ENCODE measurements around the gene SNRNP25. TPM values are rescaled to one million over a fixed set of nuclear protein-coding genes. Genes with fewer than 3 reads are reported as not detected.

The SNRNP25 gene
- total RNA-seq, 2 donors from 2014 or later = 54.2 to 66.4 TPM

DNA sequence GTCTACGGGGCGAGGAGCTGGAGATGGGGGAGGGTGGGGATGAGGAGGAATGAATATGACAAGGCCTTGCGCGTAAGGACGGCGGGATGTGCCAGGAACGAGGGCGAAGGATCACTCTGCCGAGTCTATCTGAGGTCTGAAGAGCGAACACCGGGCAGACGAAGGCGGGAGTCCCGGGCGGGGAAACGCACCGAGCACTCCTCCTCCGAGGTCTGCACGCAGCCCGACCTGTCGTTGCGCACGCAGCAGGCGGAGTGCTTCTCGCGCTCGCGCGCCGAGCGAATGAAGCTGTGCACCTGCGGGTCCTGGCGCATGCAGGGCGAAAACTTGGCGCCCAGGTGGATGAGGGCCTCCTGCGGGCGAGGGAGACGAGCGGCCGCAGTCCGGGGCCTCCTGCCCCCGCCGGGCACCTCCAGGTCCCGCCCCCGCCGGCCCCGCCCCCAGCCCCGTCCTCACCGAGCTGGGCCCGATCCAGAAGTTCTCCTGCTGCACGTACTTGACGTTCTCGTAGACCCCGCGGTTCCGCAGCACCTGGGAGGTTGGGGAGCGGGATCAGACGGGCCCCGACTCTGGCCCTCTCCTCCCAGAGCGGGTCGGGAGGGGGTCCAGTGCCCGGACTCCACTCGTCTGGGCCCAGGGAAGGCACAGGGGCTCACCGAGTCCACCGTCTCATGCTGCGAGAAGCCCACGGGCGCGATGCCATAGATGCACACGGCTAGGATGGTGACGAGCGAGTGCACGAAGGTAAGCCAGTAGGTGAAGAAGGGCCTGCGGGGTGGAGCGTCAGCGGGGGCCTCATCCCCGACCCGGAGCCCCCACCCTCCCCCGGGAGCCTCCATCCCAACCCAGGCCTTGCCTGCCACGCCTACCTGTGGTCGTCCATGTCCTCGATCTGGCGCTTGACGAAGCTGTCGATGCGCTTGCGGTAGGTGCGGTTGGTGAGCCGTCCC is 7.6 kb downstream of the SNRNP25 start:
- Mint-ChIP-seq H3K27ac (no peak overlapping the region), H3K27me3 (ENCODE audit: insufficient read depth) (no peaks in the 10 kb centered on the region), H3K4me1 (peaks cover 3% of the 10 kb centered on the region), H3K36me3 (ENCODE audit: low read depth) (peaks cover 46% of the 10 kb centered on the region), H3K9me3 (no peaks in the 10 kb centered on the region), H3K4me3 (no peak overlapping the region)
- TF ChIP-seq, protein P1, sequence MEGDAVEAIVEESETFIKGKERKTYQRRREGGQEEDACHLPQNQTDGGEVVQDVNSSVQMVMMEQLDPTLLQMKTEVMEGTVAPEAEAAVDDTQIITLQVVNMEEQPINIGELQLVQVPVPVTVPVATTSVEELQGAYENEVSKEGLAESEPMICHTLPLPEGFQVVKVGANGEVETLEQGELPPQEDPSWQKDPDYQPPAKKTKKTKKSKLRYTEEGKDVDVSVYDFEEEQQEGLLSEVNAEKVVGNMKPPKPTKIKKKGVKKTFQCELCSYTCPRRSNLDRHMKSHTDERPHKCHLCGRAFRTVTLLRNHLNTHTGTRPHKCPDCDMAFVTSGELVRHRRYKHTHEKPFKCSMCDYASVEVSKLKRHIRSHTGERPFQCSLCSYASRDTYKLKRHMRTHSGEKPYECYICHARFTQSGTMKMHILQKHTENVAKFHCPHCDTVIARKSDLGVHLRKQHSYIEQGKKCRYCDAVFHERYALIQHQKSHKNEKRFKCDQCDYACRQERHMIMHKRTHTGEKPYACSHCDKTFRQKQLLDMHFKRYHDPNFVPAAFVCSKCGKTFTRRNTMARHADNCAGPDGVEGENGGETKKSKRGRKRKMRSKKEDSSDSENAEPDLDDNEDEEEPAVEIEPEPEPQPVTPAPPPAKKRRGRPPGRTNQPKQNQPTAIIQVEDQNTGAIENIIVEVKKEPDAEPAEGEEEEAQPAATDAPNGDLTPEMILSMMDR (conservative IDR thresholded peaks at IDR 0.05) = no peak
- WGBS, 2 experiments (ENCODE audit: insufficient coverage in 1 of 2, insufficient read length in 1 of 2) = 94 to 95% methylated on average over 76 to 89 of the region's 89 CpGs
- Histone ChIP-seq H3K9ac (ENCODE audit: extremely low read depth, low read length, poor library complexity, severe bottlenecking) (no peak overlapping the region), H3K4me1 (ENCODE audit: control insufficient read depth, insufficient read depth, low read length) (no peaks in the 10 kb centered on the region), H3K36me3 (ENCODE audit: control insufficient read depth, insufficient read depth, low read length) (peaks cover 59% of the 10 kb centered on the region), H3K4me3 (ENCODE audit: low read length) (no peak overlapping the region), H3K27ac (ENCODE audit: low read depth, low read length) (no peak overlapping the region), H3K9me3 (ENCODE audit: control insufficient read depth, low read length) (no peaks in the 10 kb centered on the region), H3K27me3 (ENCODE audit: control insufficient read depth, insufficient read depth, low read length, poor library complexity, severe bottlenecking) (no peaks in the 10 kb centered on the region)
- DNase-seq = no peak

DNA sequence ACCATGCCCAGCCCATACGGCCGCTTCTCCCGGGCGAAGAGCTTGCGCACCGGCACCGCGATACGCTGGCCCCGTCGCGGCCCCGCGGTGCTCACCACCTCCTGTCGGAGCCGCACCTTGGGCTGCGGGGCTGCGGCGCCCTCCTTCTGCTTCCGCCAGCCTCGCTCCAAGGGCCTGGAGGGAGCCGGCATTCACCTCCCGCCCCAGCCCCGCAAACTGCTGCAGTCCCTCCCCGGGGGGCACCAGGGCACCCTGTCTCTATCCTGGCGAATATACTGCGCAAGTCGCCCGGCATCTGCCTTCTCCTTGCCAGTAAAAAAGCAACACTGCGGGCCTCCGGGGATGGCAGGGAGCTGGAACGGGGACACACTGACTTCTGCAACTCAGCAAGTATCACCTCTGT is 8.3 kb downstream of the SNRNP25 start:
- Histone ChIP-seq H3K36me3 (ENCODE audit: control insufficient read depth, insufficient read depth, low read length) (peaks cover 53% of the 10 kb centered on the region), H3K9ac (ENCODE audit: extremely low read depth, low read length, poor library complexity, severe bottlenecking) (no peak overlapping the region), H3K27me3 (ENCODE audit: control insufficient read depth, insufficient read depth, low read length, poor library complexity, severe bottlenecking) (no peaks in the 10 kb centered on the region), H3K9me3 (ENCODE audit: control insufficient read depth, low read length) (no peaks in the 10 kb centered on the region), H3K4me3 (ENCODE audit: low read length) (no peak overlapping the region), H3K27ac (ENCODE audit: low read depth, low read length) (no peak overlapping the region), H3K4me1 (ENCODE audit: control insufficient read depth, insufficient read depth, low read length) (no peaks in the 10 kb centered on the region)
- Mint-ChIP-seq H3K9me3 (no peaks in the 10 kb centered on the region), H3K27ac (no peak overlapping the region), H3K36me3 (ENCODE audit: low read depth) (peaks cover 42% of the 10 kb centered on the region), H3K4me1 (peaks cover 4% of the 10 kb centered on the region), H3K27me3 (ENCODE audit: insufficient read depth) (no peaks in the 10 kb centered on the region), H3K4me3 (no peak overlapping the region)
- no peak for DNase-seq
- TF ChIP-seq, protein P1 (conservative IDR thresholded peaks at IDR 0.05) = no peak
- 96 to 99% methylated on average over 24 to 32 of the region's 32 CpGs for WGBS, 2 experiments (ENCODE audit: insufficient coverage in 1 of 2, insufficient read length in 1 of 2)

DNA sequence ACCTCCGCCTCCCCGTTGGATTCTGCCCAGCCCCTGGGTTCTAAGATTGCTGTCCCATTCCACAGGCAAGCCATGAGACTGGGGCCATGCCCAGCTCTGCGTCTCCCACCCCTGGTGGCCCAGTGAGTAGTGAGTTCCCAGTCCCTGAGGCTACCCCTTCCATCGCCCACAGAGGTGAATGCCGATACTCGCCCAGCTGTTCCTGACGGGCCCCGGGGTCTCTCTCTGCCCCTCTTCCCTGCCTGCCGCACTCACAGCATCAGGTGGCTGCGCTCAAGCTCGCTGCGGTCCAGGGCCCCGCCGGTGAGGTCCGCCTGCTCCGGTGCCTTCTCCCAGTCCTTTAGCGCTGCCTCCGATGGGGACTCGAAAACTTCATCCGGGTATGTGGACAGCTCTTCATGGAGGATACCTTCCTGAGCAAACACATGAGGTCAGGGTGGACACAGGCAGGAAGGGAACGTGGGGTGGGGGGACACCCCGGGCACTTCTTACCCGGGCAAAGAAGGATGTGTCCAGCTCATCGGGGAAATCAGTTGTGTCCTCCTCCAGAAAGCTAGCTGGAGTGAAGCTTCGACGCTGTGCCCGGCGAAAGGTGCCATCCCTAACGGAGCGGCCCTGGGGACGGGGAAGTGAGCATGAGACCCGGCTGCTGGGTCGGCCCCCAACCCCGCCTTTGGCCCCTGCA is 8.8 kb downstream of the SNRNP25 start:
- no peak overlapping the region for H3K27ac Mint-ChIP-seq

More for the DNA sequence above, 8.8 kb downstream of the SNRNP25 start:
- Histone ChIP-seq H3K4me1 (ENCODE audit: control insufficient read depth, insufficient read depth, low read length) (no peaks in the 10 kb centered on the region), H3K27ac (ENCODE audit: low read depth, low read length) (no peak overlapping the region), H3K4me3 (ENCODE audit: low read length) (no peak overlapping the region), H3K27me3 (ENCODE audit: control insufficient read depth, insufficient read depth, low read length, poor library complexity, severe bottlenecking) (no peaks in the 10 kb centered on the region), H3K9me3 (ENCODE audit: control insufficient read depth, low read length) (no peaks in the 10 kb centered on the region), H3K36me3 (ENCODE audit: control insufficient read depth, insufficient read depth, low read length) (peaks cover 48% of the 10 kb centered on the region), H3K9ac (ENCODE audit: extremely low read depth, low read length, poor library complexity, severe bottlenecking) (no peak overlapping the region)
- WGBS, 2 experiments (ENCODE audit: insufficient coverage in 1 of 2, insufficient read length in 1 of 2) = 95 to 96% methylated on average over 26 to 34 of the region's 34 CpGs
- TF ChIP-seq, protein P1 (conservative IDR thresholded peaks at IDR 0.05) = no peak
- peaks cover 5% of the 10 kb centered on the region for H3K4me1 Mint-ChIP-seq
- H3K27me3 Mint-ChIP-seq (ENCODE audit: insufficient read depth) = no peaks in the 10 kb centered on the region
- peaks cover 37% of the 10 kb centered on the region for H3K36me3 Mint-ChIP-seq (ENCODE audit: low read depth)
- no peak for DNase-seq
- H3K9me3 Mint-ChIP-seq = no peaks in the 10 kb centered on the region
- H3K4me3 Mint-ChIP-seq = no peak overlapping the region
